ENCODE measurements around the gene CNEP1R1.

GRCh38 chr16:50002190-50002589 lies 22.8 kb upstream of the CNEP1R1 start:
- no peak for TF ChIP-seq CEBPB (IDR thresholded peaks at IDR 0.05; ENCODE audit: low read depth)
- TF ChIP-seq POLR2AphosphoS5 (IDR thresholded peaks at IDR 0.05; ENCODE audit: low read depth, low read length): no peak
- no peak for TF ChIP-seq FOSL1 (IDR thresholded peaks at IDR 0.05; ENCODE audit: low read depth)
- TF ChIP-seq SIN3A (IDR thresholded peaks at IDR 0.05; ENCODE audit: low read depth): no peak
- no peak for TF ChIP-seq YY1 (IDR thresholded peaks at IDR 0.05; ENCODE audit: extremely low read depth, insufficient replicate concordance, low read depth, low read length)
- TF ChIP-seq EZH2 (IDR thresholded peaks at IDR 0.05): no peak
- no peak for TF ChIP-seq CTCF (IDR thresholded peaks at IDR 0.05 in 2 of 3, conservative IDR thresholded peaks at IDR 0.05 in 1 of 3; ENCODE audit: borderline replicate concordance in 1 of 3, insufficient read depth in 1 of 3, low read depth in 2 of 3, low read length in 2 of 3)
- TF ChIP-seq ZBTB33 (IDR thresholded peaks at IDR 0.05; ENCODE audit: extremely low read depth, insufficient replicate concordance, low read length): no peak
- TF ChIP-seq POLR2A (IDR thresholded peaks at IDR 0.05; ENCODE audit: borderline replicate concordance, extremely low read depth, insufficient read depth, insufficient read length): no peak
- TF ChIP-seq MAX (IDR thresholded peaks at IDR 0.05): no peak
- TF ChIP-seq ZNF274 (IDR thresholded peaks at IDR 0.05; ENCODE audit: low read depth, low read length): no peak
- no peak for TF ChIP-seq JUND (IDR thresholded peaks at IDR 0.05)
- no peak for TF ChIP-seq SP1 (IDR thresholded peaks at IDR 0.05; ENCODE audit: low read depth)
- no peak for TF ChIP-seq REST (IDR thresholded peaks at IDR 0.05; ENCODE audit: low read depth)

All from HCT116 (cell line).